Fibroblast of skin of abdomen (primary cell): ENCODE results near the gene CMSS1.

Source experiments
- DNase-seq: peaks from one replicate; pipeline ENCODE4 v3.0.0-alpha.2; 2013

The CMSS1 gene

DNA sequence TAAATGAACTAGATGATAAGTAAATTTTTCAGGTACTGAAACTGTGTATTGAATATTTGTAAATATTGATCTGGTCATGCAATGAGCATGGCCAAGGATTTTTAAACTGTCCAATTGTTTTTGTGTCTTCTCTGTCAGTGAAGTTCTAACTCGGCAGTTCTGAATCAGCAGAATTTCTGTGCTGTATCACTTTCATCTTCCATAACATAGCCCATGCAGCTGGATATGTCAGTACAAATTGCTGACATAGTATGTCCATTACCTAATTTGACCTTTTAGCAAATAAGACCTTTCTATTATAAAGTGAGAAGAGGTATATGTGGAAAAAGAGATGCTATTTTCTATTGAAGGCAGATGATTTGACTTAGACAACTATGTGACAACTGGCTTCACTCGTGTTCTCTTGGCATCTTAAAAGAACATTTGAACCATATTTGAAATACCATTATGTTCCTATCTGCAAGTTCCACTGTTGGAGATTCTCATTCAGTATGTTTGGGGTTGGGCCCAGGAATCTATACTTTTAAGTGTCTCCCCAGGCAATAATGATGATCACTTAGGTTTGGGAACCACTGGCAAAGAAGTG is 90.4 kb downstream of the CMSS1 start:
- DNase-seq = no peak

DNA sequence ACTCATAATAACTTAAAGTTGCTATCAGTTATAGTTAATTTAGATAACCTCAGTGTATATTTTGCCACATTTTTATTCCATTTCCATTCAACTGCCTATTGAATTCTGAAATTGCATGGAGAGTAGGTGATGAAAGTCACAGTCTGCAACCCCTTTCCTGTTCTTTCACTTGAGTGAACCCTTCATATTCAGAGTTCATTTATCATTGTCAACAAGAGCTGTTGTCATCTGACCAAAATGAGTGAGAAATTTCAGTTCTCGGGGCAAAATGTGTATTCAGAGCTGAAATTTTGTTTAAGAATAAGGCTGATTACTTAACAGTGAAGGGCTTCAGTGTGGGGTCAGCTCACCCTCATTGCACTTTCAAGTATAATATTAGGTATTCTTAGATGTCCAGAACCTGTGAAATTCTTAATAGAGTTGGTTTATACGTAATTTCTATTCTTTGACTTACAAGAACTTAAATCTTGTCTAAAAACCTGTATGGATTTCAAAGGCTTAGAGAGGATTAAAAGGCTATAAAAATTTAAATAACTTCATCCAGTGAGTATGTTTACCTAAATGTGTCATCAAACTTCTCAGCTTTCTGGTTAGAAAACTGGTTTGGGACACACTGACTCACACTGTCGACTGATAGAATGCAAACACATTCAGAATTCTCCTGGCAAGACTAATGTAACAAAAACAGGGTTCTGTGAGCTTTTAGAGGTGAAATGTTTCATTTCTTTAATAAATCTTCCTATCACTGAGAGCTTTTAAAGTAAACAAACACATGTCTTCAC is 92.2 kb downstream of the CMSS1 start:
- peak; percentile 80 for DNase-seq

DNA sequence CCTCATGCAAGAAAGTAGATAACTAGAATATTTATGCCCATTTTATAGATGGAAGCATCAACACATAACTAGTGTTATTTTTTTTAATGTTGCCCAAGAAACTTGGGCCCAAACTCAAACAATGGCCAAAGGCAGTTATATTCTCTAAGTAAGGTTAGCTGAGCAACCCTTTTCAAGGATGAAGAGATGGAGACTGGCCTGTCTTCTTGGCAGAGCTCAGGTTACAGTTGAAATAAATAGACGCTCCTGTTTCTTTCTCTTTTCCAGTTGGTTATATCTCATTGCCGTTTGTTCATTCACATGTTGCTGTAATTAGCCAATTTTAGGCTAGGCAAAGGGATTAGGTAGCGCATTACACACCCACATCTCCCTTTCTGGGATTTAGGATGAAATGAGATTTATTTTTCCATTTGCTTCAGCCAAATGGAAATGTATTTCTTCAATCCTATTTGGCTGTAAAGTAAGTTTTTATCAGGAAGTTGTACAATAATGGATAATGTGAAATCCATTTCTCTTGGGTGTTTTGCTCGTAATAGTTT is 93.2 kb downstream of the CMSS1 start:
- no peak for DNase-seq

DNA sequence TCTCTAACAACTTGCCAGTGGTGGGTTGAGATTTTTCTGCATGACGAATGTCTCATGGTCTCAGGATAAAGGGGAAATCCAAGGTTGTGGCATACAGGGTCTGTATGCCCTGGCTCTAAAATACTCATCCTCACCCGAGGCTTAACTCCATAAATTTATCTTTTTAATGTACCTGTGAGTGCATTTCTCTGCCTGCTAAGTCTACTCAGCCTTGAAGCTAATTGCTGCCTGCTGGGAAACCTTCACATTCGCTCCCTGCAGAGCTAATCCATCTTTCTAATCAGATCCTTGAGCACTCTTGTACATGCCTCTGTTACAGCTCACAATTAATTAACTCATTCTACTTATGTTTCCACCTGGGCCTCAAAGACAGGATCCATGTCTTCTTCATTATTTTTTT is 93.8 kb downstream of the CMSS1 start:
- DNase-seq = no peak

DNA sequence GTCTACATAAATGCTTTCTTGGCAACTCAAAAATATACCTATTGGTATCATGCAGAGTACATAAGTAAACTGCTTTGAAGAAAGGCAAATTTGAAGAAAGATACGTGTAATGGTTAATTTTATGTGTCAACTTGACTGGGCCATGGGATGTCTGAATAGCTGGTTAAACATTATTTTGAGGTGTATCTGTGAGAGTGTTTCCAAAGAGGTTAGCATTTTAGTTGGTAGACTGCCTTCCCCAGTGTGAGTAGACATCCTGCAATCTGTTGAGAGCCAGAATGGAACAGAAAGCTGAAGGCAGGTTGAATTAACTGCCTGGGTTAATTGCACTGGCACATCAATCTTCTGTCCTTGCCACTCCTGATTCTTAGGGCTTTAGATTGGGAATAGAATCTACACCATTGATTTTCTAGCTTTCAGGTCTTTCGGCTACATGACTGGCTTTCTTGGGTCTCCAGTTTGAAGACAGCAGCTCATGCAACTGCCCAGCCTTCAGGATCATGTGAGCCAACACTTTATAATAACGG is 98.3 kb downstream of the CMSS1 start:
- DNase-seq = no peak

DNA sequence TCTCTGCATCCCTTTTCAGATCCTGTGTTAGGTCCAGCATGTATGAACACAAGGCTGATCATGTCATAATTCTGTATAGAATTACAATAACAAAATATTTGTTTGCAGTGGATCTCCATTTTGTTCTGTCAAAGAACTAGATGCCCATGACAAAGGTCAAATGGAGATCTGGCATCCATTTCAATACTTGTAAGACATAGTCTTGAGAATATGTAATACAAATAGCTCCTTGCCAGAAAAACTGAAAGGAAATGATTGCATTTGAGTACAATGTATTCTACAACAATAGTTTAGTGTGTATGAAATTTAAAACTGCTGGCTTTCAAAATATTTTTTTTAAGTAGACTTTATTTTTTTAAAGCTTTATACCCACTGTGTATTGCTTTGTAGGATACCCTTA is 101.1 kb downstream of the CMSS1 start:
- DNase-seq = no peak

DNA sequence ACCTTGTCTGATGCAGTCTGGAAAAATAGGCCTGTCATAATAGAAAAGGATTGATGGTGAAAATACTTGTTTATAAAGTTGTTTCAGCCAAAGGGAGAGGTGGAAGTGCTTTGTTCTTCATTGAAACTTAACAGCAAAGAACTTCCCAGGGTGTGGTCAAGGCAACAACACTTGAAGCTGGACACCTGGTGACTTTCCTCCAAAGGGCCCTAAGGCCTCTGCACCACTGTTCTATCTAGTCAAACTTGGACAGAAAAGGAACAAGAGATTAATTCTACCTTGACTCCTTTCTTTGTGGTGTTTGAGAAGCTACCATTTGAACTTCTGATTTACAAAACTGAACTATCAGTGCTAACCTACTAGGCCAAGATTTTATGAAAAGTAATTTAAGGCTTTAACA is 102.0 kb downstream of the CMSS1 start:
- DNase-seq = no peak

DNA sequence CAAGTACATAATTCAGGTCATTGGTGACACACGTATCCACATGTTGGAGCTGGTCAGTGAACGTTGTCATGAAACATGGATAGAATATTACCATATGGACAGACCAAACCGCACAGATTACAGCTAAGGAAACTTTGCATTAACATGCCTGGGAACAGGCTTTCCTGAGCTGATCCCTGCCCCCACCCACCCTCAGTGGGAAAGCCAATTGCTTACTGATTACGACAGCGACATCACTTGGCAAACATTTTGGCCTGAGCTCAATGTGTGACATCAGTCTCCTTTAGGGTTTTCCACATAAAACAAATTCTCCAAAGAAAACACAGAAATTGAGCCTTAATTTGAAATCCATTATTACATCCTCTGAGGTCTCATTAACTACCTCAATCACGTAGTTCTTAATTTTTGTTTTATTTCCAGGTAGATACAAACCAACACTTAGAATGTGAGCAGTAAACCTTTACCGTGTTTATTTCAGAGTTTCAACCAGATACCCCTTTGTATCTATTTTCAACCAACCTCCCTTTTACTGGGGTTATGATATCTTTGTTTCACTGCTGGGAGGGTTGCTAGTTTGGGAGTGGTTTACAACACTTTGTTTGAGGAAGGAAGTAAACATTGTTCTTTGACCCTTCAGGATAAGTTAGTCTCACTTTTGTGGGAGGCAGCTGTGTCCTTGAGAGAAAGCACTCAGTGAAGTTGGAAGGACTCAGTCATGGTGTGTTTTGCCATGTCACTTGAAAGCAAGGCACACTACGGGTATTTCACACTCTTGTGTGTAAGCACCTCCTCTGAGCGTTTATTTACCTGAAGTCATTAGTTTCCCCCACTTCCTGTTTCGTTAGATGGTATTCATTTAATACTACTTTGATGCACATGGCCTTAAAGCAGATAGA is 103.1 kb downstream of the CMSS1 start:
- no peak for DNase-seq

DNA sequence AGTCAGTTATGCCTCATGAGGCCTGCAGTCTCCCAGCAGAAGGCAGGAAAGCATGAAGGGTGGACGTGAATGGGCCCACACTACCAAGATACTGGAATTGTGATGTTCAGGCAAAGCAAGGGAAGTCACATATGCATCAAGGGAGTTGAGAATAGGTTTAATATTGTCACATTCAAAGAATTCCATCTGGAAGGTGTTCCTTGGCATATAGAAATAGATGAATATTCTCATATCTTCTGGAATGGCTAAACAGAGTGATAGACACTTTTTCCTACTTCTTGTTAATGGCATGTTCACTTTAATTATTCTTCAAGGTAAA is 103.7 kb downstream of the CMSS1 start:
- no peak for DNase-seq

DNA sequence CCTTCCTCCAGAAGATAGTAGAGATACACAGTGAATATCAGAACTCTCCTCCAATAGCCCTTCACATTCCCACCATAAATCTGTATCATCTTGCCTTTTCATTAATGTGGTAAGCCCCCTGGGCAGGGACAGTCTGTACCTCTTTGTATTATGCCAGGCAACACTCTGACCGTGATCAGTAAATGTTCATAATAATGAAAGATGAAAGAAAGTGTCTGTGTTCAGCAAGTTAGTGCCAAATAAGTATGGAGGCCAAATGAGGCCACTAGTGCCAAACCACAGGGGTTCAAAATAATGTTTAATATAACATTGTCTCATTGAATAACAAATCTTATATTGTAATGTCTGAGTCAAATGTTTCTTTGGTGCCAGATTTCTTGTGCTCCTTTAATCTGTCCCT is 104.3 kb downstream of the CMSS1 start:
- DNase-seq = no peak

DNA sequence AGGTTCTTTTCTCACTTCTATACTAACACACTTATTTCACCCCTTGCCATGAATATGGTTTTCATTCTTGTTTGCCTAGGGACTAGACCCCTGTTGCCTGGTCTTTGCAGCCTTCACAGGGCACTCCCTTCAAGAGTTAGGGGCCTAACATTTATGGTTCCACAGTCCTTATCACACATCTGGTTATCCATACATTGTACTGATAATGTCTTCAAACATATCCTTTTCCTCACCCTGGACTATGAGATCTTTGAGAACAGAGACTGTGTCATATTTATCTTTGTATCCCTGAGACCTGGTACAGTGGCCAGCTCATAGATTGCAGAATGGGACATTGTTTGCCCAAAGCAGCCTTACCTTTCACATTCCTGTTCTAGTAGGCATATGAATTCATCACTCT is 106.2 kb downstream of the CMSS1 start:
- no peak for DNase-seq

DNA sequence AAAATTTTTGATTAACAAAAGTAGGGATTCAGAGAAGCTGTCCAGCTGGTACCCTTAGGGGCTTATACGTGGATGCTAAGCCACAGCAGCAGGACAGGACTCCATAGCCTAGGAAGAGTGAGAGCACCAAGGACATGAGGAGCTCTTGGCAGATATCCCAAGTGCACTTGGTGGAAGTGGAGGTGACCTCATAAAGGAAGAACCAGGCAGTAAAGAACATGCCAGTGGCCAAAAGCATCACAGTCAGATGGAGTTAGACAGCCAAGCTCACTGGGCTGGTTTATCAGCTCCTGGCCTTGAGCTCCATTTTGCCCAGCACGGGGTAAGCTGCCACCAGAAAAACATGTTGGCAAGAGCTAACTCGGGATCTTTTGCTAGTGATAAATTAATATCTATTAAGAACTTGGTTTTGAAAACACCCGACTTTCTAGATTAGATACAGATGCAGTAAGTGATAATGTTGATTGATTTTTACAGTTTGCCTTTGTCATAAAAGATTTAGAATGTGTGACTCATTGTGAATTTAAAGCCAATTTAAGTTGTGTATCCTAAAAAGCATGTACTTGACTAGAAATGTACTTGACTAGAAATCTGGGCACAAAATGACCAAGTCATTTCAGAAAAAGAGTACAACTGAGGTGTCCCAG is 108.0 kb downstream of the CMSS1 start:
- peak; percentile 86 for DNase-seq

DNA sequence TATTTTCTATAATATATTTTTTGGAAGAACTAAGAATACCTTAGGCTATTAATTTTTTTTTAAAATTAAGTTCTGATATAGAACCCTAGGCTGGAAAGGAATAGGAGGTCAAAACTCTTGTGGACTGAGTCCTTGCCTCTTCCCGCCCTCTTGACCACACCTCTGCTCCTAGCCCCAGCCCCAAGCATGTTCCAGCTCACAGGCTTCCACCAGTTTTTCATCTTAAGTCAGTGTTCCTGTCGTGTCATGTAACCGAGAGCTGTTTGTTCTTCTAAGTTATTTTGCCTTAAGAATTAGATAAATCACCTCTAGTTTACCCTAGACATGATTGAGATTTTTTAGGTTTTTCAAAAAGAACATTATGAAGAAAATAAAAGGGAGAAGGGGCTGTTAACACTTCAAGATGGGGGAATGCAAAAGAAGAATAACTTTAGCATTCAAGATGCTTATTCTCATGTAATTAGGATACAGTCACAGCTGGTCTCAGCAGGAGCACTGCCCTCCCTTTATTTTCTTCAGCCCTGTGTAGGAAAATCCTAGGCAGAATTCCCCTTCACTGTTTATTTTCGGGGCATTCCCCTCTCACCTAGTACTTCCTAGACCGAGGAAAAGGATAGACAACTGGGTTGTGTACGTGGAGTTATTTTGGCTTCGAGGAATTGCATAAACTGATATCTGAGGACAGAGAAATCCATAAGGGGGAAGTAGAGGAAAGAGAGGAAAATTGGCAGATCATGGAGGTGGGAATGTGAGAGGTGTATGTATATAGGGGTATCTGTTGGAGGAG is 110.2 kb downstream of the CMSS1 start:
- DNase-seq = no peak

DNA sequence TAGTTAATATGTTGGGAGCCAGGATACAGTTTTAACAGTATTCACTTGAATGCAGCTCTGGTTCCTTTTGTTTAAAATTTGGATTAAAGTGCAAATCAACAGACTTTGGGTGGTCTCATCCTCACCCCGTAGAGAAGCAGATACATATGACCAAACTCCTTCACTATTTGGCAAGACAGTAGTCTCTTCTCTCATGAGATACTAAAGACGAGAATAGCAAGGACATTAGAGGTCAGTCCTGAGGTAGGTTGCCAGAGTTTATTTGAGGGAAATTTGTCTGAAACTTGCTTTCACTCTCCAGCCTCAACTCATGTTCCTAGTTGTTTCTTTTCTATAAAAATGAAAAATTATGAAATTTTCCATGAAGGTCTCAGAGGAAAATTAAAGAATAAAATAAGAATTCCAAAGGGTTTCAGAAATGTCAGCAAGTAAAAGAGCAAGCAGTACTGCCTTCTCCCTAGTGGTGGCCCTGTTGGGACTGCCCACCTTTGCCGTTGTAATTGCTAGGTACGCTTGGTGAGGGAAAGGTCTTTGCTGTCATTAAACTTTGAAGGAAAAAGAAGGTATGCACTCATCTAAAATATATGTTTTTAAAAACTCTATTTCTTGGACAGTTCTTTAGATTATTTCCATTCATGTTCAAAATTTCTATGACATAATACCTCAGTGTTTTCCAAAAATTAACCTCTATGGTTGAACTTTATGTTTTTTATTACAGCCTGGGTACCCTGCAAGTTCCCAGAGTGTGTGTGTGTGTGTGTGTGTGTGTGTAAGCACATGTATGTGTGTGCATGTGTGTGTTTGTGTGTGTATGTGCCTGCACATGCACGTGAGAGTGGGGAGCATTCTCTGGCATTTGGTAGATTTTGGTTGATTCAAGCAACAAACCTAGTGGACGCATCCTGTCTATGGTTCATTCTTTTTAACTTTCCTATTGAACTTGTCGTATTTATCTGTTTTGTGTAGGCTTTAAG is 111.4 kb downstream of the CMSS1 start:
- no peak for DNase-seq

DNA sequence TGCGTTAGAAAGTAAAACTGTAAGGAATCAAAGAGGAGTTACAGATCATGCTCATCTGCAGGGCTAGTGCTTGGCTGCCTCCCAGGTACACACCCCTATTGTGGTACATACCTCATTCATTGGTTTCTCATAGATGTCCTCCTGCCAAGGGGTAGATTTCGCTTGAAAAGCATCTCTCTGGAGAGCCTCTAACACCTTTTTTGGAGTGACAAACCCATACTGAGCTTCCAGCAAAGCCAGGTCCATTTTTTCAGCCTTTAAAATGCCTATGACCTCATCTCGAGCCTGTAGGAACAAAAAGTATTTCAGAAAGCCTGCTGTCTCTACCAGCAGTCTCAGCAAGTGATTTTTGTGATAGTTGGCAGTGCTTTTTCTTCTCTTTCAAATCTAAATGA is 112.1 kb downstream of the CMSS1 start:
- peak; percentile 77 for DNase-seq

DNA sequence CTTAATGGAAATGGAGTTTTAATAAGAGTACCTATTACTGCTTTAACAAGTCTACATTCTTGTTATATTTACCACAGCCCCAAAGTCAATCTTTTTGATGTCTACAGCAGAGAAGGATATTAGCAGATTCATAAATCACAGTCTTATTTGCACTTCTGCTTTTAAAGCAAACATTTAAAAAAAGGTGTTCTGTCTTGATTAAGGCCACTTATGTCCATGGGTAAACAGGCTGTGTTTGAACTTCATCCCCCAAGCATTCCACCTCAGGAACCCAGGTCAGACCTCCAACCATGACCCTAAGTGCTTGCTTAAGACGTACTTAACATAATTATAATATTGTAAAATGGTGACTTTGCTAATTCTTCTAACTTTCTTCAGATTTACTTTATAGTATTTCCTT is 113.4 kb downstream of the CMSS1 start:
- DNase-seq = no peak

DNA sequence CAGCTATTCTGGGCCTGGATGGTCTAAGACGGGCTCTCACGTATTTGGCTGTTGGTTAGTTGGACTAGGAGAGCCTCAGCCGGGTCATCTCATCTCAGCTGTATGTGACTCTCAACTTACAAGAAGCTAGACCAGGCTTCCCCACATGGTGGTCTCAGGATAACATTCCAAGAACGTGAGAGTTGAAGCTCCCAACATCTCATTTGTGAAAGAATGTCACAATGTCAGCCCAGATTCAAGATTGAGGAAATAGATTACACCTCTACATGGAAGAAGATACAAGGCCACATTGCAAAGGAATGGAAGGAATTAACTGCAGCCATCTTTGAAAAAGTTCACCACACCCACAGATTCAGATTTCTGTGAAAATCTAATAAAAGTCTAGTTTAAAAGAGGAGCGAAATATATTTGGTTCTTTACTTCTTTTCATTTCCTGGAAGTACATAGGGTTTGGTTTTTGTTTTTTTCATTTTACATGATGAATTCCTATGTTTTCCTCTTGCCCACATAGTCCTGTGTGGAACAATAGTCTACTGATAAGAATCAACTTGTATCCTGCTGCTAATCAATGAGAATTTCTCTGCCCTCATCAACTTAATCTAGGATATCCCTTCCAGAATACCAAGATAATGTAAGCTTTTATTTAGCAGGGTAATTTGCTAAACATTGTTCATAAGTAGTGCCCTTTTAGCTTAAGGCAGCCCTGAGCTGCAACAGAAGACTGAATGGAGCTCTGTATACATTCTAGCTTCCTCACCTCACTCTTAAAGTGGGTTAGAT is 116.5 kb downstream of the CMSS1 start:
- DNase-seq = no peak

DNA sequence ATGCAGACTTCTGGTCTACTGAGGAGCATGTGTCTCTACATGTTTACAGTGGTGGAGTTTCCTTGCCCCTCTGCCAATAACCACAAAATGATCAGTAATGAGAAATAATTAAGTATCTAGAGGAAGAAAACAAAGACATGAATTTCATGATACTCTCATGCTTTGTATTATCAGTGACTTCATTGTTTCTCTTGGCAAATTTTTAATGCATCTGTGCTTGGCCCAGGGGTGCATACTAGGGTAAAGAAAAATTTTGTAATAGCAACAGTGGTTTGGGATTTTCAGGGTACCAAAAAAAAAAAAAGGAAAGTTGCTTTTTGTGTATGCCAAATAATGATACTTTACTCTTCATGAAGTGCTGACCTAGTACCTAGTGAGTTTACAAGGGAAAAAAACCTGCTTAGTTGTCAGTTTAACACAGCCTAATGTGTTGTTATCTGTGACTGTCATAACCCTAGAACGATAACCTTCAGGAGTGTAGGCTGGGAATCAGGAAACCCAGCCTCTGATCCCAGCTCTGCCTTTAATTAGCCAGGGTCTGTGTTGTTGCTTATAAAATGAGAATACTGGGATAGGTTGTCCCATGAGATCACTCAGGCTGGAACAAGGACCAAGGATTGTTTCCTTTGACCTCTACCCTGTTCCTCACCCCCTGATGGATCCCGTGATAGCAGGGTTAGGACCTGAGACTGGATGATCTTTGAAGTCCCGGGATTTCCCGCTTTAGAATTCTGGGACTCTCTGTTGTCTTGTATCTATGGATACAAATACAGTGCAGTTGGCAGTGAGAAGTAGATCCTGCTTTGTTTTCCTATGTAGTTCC is 117.5 kb downstream of the CMSS1 start:
- no peak for DNase-seq
